Lower lobe of right lung (tissue), 2 donors: ENCODE measurements around the gene OTOG. TPM values are rescaled to one million over a fixed set of nuclear protein-coding genes. Genes with fewer than 3 reads are reported as not detected.

Experiments used
- ATAC-seq, 2 donors: fragments of 200-7000 bp; cut with Tn5 transposase; one replicate each; pipeline ENCODE4 v1.9.1; 2020 to 2022; ENCODE audit warnings: mild to moderate bottlenecking in 2 of 2, moderate library complexity in 2 of 2
- DNase-seq: peaks from one replicate; pipeline ENCODE4 v3.0.0-alpha.2; 2020
- H3K27ac ChIP-seq: fragments of 200-600 bp; one replicate; pipeline ENCODE4 v1.8.0; 2022
- H3K27me3 ChIP-seq: fragments of 200-600 bp; one replicate; pipeline ENCODE4 v1.8.0; 2022; ENCODE audit warnings: low read depth
- H3K36me3 ChIP-seq: fragments of 200-600 bp; one replicate; pipeline ENCODE4 v1.8.0; 2022; ENCODE audit warnings: mild to moderate bottlenecking
- H3K4me1 ChIP-seq: fragments of 200-600 bp; one replicate; pipeline ENCODE4 v1.8.0; 2022
- H3K4me3 ChIP-seq: fragments of 200-600 bp; one replicate; pipeline ENCODE4 v1.8.0; 2022; ENCODE audit warnings: mild to moderate bottlenecking
- H3K9me3 ChIP-seq: fragments of 200-600 bp; one replicate; pipeline ENCODE4 v1.8.0; 2022
- intact Hi-C: fragments of 100-400 bp; cut with DNase I; formaldehyde crosslinking; loops from one replicate; pipeline ENCODE4 v1.11.0; 2022
- total RNA-seq: library from RNA; stranded (reverse); fragmentation: NEBNext Ultra II Directional; extraction: Animal tissue kit (Norgen Biotek cat#: 25700); gene quantifications from one replicate; pipeline ENCODE4 v1.2.1, GENCODE V29; 2021
- TF ChIP-seq, protein P1 (sequence below): fragments of 200-600 bp; IDR thresholded peaks from one replicate; pipeline ENCODE4 v1.8.0; 2022; ENCODE audit warnings: antibody characterized with exemption, mild to moderate bottlenecking
- donor health status: DM: no; HTN: yes; CAD: no; lungs with severe emphysema.

The OTOG gene
- total RNA-seq, 1 donor from 2014 or later: not detected

DNA sequence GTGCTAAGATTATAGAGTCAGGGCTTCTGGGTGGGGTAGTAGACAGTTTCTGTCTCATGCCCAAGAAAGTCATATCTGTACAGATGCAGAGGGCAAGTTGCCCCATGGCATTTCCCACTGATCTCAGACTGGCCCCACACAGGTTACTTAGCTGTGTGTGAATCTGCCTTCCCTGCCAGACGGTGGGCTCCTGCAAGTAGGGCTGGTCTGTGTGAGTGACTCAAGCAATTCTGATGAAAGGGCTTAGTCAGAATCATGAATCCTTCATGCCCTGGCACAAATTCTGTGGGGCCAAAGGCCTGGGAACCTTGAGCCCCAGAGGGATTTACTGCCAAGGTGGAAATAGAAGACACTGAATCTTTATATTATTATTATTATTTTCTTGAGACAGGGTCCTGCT is 33.2 kb upstream of the OTOG start:
- Histone ChIP-seq H3K27ac (no peak overlapping the region), H3K9me3 (no peaks in the 10 kb centered on the region), H3K36me3 (no peaks in the 10 kb centered on the region), H3K27me3 (no peaks in the 10 kb centered on the region), H3K4me1 (no peaks in the 10 kb centered on the region), H3K4me3 (no peak overlapping the region)
- TF ChIP-seq, protein P1, sequence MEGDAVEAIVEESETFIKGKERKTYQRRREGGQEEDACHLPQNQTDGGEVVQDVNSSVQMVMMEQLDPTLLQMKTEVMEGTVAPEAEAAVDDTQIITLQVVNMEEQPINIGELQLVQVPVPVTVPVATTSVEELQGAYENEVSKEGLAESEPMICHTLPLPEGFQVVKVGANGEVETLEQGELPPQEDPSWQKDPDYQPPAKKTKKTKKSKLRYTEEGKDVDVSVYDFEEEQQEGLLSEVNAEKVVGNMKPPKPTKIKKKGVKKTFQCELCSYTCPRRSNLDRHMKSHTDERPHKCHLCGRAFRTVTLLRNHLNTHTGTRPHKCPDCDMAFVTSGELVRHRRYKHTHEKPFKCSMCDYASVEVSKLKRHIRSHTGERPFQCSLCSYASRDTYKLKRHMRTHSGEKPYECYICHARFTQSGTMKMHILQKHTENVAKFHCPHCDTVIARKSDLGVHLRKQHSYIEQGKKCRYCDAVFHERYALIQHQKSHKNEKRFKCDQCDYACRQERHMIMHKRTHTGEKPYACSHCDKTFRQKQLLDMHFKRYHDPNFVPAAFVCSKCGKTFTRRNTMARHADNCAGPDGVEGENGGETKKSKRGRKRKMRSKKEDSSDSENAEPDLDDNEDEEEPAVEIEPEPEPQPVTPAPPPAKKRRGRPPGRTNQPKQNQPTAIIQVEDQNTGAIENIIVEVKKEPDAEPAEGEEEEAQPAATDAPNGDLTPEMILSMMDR: no peak
- intact Hi-C loops: no loop called here
- DNase-seq (no peak), ATAC-seq (no peak)

GRCh38 chr11:17514476-17514875 is 32.6 kb upstream of the OTOG start:
- no peaks in the 10 kb centered on the region for H3K27me3 ChIP-seq
- no peaks in the 10 kb centered on the region for H3K9me3 ChIP-seq
- ATAC-seq (no peak), DNase-seq (no peak)
- H3K27ac ChIP-seq: no peak overlapping the region
- TF ChIP-seq, protein P1: no peak
- no peaks in the 10 kb centered on the region for H3K4me1 ChIP-seq
- H3K36me3 ChIP-seq: no peaks in the 10 kb centered on the region
- intact Hi-C loops: no loop called here
- no peak overlapping the region for H3K4me3 ChIP-seq

DNA sequence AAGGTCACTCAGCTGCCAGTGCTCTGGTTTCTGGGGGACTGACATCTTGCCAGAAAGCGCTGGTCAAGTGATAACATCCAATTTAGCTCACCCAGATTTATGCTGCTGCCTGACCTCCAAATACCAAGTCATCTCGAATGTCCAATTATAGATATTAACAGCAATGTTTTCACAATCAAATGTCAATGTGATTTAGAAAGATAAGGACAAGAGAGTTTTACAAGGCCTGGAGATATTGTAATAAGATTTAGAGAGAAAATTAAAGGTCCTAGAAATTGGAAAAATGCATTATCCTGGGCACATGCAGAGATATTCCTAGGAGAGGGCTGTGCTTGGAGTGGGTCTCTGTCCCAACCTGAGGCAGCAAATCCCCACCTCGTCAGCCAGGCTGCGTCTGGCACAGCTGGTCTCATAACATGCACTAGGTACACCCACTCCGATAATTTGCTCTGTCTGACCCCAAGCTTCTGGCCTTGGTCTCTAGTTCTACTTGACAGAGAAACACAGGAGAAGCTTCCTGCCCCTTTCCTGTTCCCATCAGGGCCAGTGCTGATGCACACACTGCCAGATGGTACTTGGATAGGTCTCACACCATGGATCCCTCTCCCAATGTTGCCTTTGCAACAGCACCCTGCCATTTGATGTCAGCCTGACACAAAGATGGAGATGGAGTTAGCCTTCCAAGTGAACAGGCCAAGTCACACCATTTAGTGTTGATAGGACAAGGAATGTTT is 31.4 kb upstream of the OTOG start:
- Histone ChIP-seq H3K27me3 (no peaks in the 10 kb centered on the region), H3K9me3 (no peaks in the 10 kb centered on the region), H3K4me3 (no peak overlapping the region), H3K36me3 (no peaks in the 10 kb centered on the region), H3K27ac (no peak overlapping the region), H3K4me1 (no peaks in the 10 kb centered on the region)
- no peak for ATAC-seq
- intact Hi-C loops: no loop called here
- TF ChIP-seq, protein P1: no peak
- no peak for DNase-seq

- DNase-seq: no peak
These were observed 30.4 kb upstream of the OTOG start for GRCh38 chr11:17516551-17517150.

GRCh38 chr11:17517186-17517585 is 29.9 kb upstream of the OTOG start:
- TF ChIP-seq, protein P1: no peak
- no peak for ATAC-seq
- no peak for DNase-seq
- no peaks in the 10 kb centered on the region for H3K9me3 ChIP-seq
- no peak overlapping the region for H3K4me3 ChIP-seq
- H3K36me3 ChIP-seq: no peaks in the 10 kb centered on the region
- intact Hi-C loops: no loop called here
- H3K27me3 ChIP-seq: no peaks in the 10 kb centered on the region
- no peak overlapping the region for H3K27ac ChIP-seq
- H3K4me1 ChIP-seq: no peaks in the 10 kb centered on the region

More at GRCh38 chr11:17516551-17517150, 30.4 kb upstream of the OTOG start:
- H3K27ac ChIP-seq: no peak overlapping the region
- TF ChIP-seq, protein P1: no peak
- H3K36me3 ChIP-seq: no peaks in the 10 kb centered on the region
- no peak overlapping the region for H3K4me3 ChIP-seq
- no peaks in the 10 kb centered on the region for H3K27me3 ChIP-seq
- no peaks in the 10 kb centered on the region for H3K4me1 ChIP-seq
- no peak for ATAC-seq
- intact Hi-C loops: no loop called here
- H3K9me3 ChIP-seq: no peaks in the 10 kb centered on the region
